Activated CD4-positive, alpha-beta T cell treated with anti-CD3 and anti-CD28 coated beads, Interleukin-10, Interleukin-2, amounts not matched to agents 100 ng/mL and 50 ng/mL, durations not matched to agents 16 hours and 8 hours (primary cell): Measurements from ENCODE around the gene TBC1D21.

ENCODE experiments used
- DNase-seq: peaks from one replicate; pipeline ENCODE4 v3.0.0-alpha.2; 2020

TBC1D21 gene

DNA sequence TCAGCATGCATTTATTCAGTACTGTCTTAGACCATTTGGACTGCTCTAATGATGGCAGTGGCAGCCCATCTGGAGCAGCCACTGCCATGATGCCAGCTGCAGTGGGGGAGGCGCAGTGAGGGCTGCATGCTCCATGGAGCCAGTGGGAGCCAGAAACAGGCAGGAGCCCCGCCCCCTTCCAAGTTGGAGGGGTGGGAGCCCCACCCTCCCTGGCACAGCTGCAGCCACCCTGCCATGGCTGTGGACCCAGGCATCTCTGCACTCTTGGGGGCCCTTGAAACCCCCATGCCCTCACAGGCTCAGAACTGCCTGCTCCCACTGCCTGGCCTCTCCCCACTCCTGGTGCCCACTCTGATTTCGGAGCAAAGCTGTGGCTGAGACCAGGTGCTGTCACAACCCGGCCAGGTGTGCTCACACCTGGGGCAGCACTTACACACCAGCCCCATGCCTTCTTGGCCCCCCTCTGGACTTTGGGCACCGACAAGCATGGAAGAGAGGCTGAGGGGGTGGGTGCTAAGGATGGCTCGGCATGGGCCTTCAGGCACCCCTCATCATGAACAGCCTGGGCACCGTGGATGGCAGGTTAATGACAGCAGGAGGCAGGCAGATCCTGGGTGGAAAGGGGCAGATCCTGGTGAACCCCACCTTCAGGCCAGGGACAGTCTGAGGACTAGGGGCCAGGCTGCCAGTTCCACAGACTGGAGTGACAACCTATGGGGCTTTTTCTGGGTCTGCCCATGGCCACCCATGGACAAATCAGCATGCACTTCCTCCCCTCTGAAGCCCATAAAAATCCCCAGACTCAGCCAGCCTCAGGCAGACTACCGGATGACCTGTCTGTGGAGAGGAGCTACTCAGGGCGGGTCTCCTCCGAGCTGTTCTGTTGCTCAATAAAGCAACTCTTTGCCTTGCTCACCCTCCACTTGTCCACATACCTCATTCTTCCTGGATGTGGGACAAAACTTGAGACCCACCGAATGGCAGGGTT, 18.3 kb downstream of the TBC1D21 start:
- no peak for DNase-seq

DNA sequence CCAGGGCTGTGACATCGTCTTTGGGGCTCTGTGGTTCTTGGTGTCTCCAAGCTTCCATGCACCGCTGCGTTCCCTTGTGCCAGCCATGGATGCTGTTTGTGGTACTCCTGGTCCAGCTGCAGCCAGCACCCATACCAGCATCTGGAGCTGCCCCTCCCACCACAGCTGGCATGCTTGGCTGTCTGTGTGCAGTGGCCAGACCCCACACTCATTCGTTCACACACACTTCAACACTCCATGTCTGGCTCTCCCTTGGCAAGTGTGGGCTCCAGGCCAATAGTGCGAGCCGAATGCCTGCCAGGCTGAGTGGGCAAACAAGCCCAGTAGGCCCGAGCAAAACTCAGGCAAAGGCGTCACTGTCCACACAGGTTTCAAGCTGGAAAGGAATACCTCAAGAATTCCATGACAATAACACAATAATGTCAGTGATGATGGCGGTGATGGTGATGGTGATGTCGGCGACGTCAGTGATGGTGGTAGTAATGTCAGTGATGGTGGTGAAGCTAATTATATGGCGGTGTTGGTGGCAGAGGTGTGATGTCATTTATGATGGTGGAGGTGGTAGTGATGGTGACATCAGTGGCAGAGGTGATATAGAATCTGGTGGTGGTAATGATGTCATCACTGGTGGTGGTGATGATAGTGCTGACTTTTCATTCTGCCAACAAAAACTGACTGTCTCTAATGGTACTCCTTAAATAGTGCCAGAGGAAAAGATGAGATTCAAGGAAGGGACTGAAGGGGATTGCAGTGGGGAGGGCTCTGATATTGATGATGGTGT, 19.3 kb downstream of the TBC1D21 start:
- no peak for DNase-seq

DNA sequence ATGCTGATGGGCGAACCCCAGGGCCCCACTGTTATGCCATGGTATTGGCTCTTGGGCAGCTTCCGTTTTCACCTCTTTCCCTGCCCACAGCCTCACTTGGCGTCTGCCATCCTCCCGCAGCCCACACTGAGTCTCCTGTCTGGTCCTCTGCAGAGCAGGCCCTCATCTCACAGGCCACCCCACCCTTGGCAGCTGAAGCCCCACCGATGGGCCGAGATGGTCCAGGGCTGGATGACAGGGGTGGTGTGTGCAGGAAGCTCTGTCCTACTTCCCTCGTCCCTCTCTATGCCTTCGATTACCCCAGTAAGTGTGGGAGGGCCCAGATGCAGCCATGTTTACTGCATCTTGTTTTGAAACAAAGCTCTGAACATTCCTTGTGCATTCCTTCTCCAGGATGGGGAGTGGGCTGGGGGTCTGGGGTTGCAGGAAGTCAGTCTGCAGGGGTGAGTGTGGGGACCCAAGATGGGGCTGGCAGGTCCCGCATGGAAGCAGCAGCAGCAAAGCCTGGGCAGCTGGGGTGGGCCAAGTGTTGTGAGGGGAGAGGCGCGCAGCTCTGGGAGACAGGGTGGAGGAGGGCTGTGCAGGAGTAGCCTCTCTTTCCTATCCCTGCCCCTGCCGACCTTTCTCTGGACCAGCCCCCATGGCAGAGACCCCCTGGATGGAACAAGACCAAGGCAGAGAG, 20.9 kb downstream of the TBC1D21 start:
- DNase-seq: no peak

DNA sequence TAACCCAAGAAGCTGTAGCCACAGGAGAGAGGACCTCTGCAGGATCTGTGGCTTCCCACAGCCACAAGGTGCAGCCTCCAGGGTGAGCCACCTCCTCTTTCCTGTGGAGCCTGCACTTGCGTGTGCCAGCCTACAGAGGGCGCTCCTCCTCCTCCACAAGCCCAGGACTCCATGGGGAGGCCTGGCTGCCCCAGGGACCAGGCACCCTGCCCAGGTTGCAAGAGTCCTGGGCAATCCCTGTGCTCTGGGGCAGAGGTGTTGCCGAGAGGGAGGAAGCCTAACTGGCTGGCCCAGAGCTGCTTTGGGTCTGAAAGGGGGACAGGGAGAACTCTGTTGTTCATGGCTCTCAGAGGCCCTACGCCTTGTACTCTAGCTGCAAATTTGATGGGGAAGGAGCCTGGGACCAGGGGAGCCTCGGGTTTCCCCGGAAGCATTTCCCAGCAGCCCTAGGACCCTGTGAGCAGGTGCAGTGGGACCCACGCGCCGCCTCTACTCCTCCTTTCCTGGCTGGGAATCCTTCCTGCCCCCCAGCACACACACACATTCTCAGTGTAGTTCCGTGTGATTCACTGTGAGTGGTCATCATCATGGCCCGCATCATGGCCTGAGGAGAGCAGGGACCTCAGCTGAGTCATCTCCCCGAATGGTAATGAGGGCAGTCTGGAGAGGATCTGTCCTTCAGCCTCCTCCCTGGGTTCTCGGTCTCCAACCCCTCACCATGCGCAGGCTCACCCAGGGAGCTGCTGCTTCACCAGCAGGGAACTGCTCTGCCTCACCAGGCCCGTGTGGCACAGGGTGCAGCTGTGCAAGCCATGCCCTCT, 24.3 kb downstream of the TBC1D21 start:
- DNase-seq: peak; percentile 79

DNA sequence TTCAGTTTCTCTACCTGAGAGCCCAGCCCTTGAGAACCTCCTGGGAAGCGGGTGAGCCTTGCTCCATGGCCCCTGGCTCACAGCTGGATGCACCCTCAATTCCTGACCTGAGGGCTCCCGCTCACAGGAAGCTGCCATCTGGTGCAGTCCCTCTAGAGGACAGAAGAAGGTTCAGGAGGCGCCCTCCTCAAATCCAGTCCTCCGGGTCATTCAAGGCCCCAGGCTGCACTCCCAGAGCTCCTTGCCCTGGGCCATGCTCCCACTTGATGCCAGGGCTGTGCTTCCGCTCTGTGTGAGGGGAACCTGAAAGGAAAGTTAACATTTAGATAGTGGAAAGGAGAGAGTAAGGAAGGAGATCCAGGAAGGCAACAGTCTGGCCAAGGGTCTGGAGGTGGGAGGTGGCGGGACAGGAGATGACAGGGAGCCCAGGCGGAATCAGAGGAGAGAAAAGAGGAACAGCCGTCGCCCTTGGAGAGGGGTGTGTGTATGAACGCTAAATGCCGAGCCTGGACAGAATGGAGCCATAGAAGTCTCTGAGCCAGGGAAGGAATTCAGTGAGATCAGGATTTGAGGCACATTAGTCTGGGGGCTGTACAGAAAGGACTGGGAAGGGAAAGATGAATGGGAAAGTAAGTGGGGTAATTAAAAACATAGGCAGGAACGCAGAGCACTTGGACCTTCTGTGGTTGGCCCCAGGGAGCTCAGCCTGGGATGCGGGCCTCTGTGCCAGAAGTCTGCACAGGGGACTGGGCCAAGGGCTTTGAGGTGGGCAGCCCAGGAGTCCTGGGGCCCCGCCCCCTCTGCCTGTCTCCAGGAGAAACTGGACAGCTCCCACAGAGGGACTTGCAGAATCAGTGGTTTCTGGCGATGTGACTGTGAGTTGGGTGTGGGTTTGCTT, 26.1 kb downstream of the TBC1D21 start:
- DNase-seq: no peak

DNA sequence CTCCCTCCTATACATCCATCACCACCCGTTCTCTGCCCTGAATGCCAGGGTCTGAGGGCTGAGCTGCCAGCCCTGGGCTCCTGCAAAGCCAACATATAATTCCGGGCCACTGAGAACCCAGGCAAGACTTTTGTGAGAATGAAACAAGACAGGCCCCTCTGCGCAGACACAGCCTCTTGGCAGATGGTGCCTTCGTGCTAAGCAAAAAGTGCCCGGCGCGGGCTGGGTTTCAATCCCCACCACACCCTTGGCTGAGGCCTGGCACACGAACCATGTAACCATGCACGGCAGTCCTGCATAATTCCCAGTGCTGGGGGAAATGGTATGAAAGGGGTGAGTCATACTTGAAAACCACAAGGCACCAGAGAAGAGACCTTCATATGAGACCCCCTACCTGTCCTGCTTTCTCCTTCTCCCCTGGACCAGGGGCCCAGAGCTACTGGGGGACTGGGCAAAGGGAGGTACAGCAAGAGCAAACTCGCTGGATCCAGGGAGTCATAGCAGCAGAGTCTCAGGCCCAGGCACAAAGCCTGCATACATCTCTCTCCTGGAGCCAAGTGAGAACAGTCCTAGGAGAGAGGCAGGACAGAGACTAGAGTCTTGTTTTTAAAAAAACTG, 26.8 kb downstream of the TBC1D21 start:
- DNase-seq: no peak

DNA sequence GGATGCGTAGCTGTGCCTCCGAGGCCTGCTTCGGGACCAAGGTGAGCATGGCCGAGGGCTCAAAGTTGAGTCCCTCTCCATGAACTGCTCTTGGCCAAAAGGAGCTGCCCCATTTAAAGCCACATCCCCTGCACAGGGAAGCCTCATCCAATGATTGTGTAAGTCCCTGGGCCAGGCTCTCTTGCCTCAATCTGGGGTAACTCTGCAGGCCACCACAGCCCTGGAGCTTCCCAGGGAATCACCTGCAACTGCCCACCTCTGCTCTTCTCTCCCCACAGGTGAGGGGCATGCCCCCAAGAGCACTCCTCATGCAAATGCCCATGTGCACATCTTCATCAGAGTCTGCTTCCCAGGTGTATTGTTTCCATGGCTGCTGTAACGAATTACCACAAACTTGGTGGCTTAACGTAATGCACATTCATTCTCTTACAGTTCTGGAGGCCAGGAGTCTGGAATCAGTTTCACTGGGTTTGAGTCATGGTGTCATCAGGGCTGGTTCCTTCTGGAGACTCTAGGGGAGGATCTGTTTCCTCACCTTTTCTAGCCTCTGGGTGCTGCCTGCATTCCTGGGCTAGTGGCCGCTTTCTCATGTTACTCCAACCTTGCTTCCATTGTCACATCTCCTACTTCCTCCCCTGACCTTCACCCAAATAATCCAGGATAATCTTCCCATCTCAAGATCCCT, 27.9 kb downstream of the TBC1D21 start:
- no peak for DNase-seq

DNA sequence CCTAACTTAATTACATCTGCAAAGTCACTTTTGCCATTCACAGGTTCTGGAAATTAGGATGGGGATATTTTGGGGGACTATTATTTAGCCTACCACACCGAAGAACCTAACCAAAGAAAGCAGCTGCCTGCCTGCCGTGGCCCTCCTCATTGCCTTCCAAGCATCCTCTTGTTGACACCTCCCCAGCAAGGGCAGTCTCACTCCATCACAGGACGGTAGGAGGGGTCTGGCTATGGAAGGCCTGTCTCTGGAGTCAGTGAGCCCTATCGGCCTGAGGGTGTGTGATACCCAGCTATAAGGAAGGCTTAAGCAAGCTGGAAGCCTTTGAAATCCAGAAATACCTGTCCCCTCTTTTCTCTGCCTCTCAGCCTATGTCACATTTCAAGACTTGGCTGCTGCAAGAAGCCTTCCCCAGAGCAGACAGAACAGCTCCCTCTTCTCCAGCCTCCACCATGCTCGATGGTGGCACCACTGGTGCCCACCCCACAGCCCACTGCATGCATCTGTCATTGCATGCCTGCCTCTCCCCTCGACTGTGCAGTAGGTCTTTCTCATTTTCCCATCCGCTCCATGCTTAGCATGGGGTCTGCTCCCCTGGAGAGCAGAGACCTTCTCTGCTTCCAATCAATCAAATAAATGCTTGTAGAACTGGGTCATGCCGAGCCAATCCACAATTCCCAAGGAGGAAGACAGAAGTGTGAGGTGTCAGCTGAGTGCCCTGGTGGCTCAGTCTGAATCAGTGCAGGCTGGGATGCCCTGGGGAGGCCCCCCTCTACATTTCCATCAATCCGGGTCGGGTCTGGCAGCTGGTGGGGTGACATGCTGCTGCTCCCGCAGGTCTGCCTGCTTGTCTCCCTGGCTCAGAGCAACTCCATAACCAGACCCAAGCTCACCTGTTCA, 29.0 kb downstream of the TBC1D21 start:
- DNase-seq: no peak

DNA sequence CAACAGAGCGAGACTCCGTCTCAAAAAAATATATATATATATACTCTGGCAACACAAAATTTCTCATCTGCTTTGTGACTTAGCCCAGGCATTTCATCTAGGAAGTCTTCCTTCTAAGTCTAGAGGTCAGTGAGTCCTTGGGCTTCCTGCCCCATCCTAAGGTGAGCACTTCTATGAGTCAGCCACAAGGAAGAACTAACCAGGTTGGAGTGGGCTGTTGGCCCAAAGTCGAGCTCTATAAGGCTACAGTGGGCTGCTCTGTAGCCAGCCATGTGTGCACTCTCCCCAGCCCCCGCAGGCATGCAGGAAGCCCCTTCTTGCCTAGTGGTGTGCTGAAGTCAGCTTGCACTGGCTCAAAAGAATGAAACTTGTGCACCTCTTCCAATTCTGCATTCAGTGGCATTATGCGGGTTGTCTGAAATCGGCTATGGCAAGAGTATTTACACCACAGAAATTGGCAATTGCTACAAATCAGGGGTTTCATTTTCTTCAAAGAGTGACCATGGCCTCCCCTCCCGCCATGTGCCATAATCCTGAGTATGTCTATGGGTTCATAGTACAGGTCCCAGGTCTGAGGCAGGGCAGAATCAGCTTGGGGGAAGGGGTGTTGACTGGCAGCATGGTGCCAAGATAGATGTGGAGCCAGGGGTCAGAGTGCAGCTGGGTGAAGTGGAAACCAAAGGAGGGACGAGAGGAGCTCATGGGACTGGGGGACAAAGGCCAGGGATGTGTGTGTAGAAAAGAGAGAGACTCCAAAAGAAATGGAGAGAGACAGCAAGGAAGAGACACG, 30.9 kb downstream of the TBC1D21 start:
- DNase-seq: no peak

DNA sequence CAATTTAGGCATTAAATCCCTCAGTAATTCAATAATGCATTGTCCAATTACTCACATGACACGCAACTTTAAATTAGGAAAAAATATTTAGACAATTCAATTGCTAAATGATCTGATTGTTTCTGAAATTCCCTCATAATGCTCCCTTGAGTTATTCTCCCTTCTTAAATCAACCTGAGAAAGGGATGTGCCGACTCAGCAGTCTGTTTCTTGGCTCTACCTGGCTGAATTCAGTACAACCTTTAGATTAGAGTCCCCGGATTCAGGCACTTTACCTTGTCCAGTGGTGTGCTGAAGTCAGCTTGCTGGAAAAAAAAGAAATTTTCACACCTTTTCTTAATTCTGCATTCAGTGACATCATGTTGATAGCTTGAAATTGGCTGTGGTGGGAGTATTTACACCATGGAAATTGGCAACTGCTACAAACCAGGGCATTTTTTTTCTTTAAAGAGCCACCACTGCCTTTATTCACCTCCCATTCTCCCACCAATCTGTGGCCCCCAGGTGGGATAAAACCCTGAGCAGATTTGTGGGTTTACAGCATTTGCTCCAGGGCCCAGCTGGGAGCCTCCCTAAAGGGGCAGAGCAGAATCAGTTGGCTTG, 32.0 kb downstream of the TBC1D21 start:
- no peak for DNase-seq

DNA sequence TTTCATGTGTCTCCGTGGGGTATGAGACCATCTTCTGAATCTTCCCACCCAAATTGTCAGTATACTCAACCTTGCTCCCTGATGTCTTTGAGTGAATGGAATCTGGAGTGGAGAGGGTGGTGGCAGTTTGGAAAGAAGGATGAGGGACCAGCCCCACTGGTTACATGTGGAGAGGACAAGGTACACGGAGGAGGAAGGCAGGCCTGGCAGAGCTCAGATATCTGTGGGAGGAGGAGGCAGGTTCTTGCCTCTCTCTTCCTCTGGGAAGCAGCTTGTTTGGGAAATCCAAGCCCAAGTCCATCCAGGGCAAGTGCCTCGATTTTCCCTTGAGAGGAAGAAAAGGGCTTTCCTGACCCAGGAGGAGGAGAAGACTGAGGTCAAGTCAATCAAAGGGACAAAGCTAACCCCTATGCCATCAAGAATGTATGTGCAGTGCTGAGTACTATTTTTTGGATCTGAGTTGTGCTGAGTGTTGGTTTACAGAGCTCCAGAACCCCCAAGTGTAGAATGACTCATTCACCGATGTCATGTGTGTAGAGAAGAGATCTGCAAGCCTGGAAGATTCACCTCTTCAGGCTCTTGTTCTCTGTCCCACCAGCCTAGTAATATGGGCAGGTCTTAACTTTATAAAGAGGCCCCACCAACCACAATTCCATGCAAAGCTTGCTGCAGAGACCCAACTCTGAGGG, 33.1 kb downstream of the TBC1D21 start:
- peak; percentile 28 for DNase-seq

DNA sequence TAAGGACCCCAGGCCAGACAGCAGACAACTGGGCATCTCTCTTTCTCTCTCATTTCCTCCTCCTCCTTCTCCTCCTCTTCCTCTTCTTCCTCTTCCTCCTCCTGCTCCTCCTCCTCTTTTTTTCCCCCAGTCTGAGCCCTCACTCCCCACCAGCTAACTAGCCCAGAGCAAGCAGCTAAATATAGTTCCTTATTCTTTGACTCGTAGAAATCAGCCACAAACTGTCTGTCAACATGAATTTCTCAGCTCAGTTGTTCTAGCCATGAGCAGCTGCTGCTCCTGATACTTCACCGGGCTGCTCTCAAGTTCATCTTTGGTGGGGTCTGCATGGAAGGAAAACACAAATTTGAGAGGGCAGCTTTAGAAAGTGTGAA, 33.7 kb downstream of the TBC1D21 start:
- no peak for DNase-seq

DNA sequence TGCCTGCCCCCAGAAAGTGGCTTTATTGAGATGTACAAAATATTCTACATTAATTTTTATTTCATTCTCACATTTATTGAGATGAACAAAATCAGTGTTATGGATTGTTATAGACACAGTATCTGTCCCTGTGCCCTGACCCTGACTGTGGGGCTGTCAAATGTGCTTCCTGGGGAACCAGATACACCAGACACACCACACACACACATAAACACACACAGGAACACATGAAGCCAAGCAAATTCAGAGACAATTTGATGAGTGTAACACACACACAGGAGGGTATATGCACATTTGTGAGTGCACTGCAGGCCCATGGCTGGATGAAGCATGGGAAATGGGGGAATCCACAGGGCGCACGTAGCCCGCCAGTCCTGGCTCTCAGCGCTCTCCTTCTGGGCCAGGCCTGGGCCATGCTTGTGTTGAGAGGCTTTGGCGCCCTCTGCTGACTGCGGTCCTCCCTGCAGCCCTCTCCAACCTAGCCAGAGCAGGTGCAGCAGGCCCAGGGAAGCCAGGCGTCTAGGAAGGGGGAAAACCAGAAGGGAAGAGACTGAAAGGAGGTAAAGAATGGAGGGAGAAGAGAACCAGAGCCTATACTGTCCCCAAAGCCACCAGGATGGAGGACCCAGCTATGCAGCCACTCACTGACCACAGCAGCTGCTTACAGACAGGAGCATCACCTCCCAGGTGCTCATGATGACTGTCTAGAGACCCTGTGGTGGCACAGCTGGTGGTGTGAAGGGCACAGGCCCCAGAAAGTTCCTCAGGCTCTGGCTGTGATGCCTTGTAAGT, 34.9 kb downstream of the TBC1D21 start:
- DNase-seq: peak; percentile 82

DNA sequence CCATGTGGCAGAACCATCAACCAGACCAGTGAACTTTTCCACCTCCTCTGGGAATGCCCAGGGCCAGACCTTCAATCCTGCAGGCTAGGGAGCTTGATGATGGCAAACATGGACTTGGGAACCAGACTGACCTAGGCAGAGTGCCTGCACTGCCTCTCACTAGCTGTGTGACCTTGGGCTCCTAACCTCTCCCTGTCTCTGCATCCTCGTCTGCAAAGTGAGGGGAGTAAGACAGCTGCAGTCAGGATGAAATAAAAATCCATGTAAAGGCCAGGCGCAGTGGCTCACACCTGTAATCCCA, 35.4 kb downstream of the TBC1D21 start:
- DNase-seq: no peak

DNA sequence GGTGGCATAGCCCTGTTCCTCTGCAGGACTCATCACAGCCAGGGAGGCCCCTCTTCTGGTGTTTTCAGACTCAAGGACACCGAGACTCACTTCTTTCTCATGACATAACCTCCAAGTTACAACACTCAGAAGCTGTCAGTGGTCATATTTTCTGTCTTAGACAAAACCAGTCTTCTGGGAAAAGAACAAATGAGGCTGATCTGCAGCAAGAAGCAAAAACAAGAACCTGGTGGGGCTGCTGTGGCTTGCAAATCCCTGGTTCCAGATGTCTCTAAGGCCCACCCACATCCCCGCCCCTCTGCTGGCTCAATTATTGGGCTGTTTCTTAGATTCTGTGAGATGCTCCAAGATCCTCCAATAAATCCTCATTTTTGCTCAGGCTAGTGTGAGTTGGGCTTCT, 36.3 kb downstream of the TBC1D21 start:
- DNase-seq: no peak

DNA sequence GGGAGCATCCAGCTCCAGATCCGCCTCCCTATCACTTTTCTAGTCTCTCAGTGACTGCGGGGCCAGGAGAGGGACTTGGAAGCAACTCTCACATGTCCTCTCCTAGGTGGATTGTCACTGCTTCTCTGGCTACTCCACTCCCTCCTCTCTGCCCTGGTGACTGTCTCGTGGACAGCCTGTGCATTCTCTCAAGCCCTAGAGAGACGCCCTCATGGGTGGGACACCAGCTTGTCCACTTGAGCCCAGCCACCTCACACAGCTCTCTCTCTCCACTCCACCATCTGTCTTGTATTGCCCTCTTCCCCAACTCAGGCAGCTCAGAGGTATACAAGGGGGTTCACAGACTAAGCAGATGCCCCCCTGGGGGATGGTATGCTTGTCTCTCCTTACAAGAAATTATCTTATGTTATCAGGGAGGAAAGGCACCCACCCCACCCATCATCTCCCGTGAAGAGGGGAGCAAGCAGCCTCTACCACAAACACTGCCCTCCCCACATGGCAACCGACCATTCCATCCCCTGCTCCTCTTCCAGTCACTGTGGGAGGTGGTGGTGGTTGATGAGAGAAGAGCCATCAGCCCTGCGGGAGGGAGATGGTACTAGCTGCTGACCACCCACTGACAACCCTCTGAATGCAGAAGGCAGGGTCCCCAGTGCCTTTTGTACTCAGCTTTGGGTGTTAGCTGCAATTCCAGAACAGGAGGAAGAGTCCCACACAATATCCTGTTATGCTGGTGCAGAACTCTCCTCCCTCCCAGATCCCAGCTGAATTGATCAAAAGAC, 37.3 kb downstream of the TBC1D21 start:
- DNase-seq: no peak
